ENCODE data around the gene METTL2B. TPM values are rescaled to one million over a fixed set of nuclear protein-coding genes. Genes with fewer than 3 reads are reported as not detected.
"Not testable (repeated sequence)": the region's sequence is repeated elsewhere in the genome, so short reads cannot be mapped to it uniquely, and the experiment has no call there.

The METTL2B gene
- total and polyA plus RNA-seq, 2 of the 13 experiments (the other 11 are each of a cell fraction or from before 2014, with no cell fraction given): 15.5 to 33.1 TPM

GRCh38 chr7:128511692-128512091, 35.1 kb downstream of the METTL2B start:
- H3K9ac ChIP-seq (ENCODE audit: insufficient read depth, low read depth, low read length); H3K36me3 ChIP-seq (replicated peaks in 1 of 2; ENCODE audit: control insufficient read depth in 1 of 2, insufficient read depth in 2 of 2, low read length in 2 of 2); H3K4me3 ChIP-seq (replicated peaks in 1 of 3; ENCODE audit: insufficient read depth in 1 of 3, low read depth in 2 of 3, low read length in 3 of 3); in situ Hi-C loops (cut with HindIII; ENCODE audit: extremely low pct_ligation_motif_present, low pct_unique_long_range_greater_than_20kb); ATAC-seq; DNase-seq (ENCODE audit: low spot score); H3K79me2 ChIP-seq (ENCODE audit: insufficient read depth, low read length); H3K9me3 ChIP-seq (ENCODE audit: low read length); FAIRE-seq; POLR2A ChIA-PET; intact Hi-C loops (cut with micrococcal nuclease; ENCODE audit: unreplicated experiment); H3K27ac ChIP-seq (ENCODE audit: extremely low read length, insufficient read depth, low read length); BruUV-seq (replicated peaks); H4K20me1 ChIP-seq (ENCODE audit: insufficient read depth, low read length); H3K4me2 ChIP-seq (ENCODE audit: low read depth, low read length); H2AFZ ChIP-seq (ENCODE audit: low read length); H3K4me1 ChIP-seq (ENCODE audit: insufficient read depth, low read length); H3K27me3 ChIP-seq (ENCODE audit: control insufficient read depth in 1 of 2, insufficient read depth in 2 of 2, low read length in 2 of 2); CTCF ChIA-PET (ENCODE audit: low intra/inter-chr PET ratio, low total read pairs): not testable (repeated sequence)
- WGBS (ENCODE audit: low lambda C conversion rate): 53% methylated on average over 11 of the region's 11 CpGs

- intact Hi-C loops (cut with micrococcal nuclease; ENCODE audit: unreplicated experiment); BruUV-seq (replicated peaks); H3K36me3 ChIP-seq (replicated peaks in 1 of 2; ENCODE audit: control insufficient read depth in 1 of 2, insufficient read depth in 2 of 2, low read length in 2 of 2); H3K27ac ChIP-seq (ENCODE audit: extremely low read length, insufficient read depth, low read length); ATAC-seq; H3K4me2 ChIP-seq (ENCODE audit: low read depth, low read length); H3K27me3 ChIP-seq (ENCODE audit: control insufficient read depth in 1 of 2, insufficient read depth in 2 of 2, low read length in 2 of 2); H3K9ac ChIP-seq (ENCODE audit: insufficient read depth, low read depth, low read length); POLR2A ChIA-PET; H3K9me3 ChIP-seq (ENCODE audit: low read length); H4K20me1 ChIP-seq (ENCODE audit: insufficient read depth, low read length); CTCF ChIA-PET (ENCODE audit: low intra/inter-chr PET ratio, low total read pairs); DNase-seq (ENCODE audit: low spot score); H2AFZ ChIP-seq (ENCODE audit: low read length); H3K4me1 ChIP-seq (ENCODE audit: insufficient read depth, low read length); FAIRE-seq; H3K79me2 ChIP-seq (ENCODE audit: insufficient read depth, low read length); H3K4me3 ChIP-seq (replicated peaks in 1 of 3; ENCODE audit: insufficient read depth in 1 of 3, low read depth in 2 of 3, low read length in 3 of 3); in situ Hi-C loops (cut with HindIII; ENCODE audit: extremely low pct_ligation_motif_present, low pct_unique_long_range_greater_than_20kb): not testable (repeated sequence)
- WGBS (ENCODE audit: low lambda C conversion rate): 29% methylated on average over 6 of the region's 6 CpGs
Observed at GRCh38 chr7:128515232-128515631, 38.7 kb downstream of the METTL2B start.

GRCh38 chr7:128517023-128517422, 40.5 kb downstream of the METTL2B start:
- H3K27me3 ChIP-seq (ENCODE audit: control insufficient read depth in 1 of 2, insufficient read depth in 2 of 2, low read length in 2 of 2); H3K4me1 ChIP-seq (ENCODE audit: insufficient read depth, low read length); H3K79me2 ChIP-seq (ENCODE audit: insufficient read depth, low read length); H3K36me3 ChIP-seq (replicated peaks in 1 of 2; ENCODE audit: control insufficient read depth in 1 of 2, insufficient read depth in 2 of 2, low read length in 2 of 2); BruUV-seq (replicated peaks); POLR2A ChIA-PET; DNase-seq (ENCODE audit: low spot score); FAIRE-seq; H3K4me3 ChIP-seq (replicated peaks in 1 of 3; ENCODE audit: insufficient read depth in 1 of 3, low read depth in 2 of 3, low read length in 3 of 3); intact Hi-C loops (cut with micrococcal nuclease; ENCODE audit: unreplicated experiment); H4K20me1 ChIP-seq (ENCODE audit: insufficient read depth, low read length); H3K9ac ChIP-seq (ENCODE audit: insufficient read depth, low read depth, low read length); H3K9me3 ChIP-seq (ENCODE audit: low read length); H2AFZ ChIP-seq (ENCODE audit: low read length); CTCF ChIA-PET (ENCODE audit: low intra/inter-chr PET ratio, low total read pairs); ATAC-seq; in situ Hi-C loops (cut with HindIII; ENCODE audit: extremely low pct_ligation_motif_present, low pct_unique_long_range_greater_than_20kb); H3K4me2 ChIP-seq (ENCODE audit: low read depth, low read length); H3K27ac ChIP-seq (ENCODE audit: extremely low read length, insufficient read depth, low read length): not testable (repeated sequence)
- 51% methylated on average over 5 of the region's 5 CpGs for WGBS (ENCODE audit: low lambda C conversion rate)
